Lung (tissue), 12 donors: ENCODE data around the gene CACNG1. TPM values are rescaled to one million over a fixed set of nuclear protein-coding genes. Genes with fewer than 3 reads are reported as not detected.
A peak's percentile ranks its signal among the peaks of the same experiment; 100 is the strongest.

Experiments used
- ATAC-seq: fragments of 200-7000 bp; cut with Tn5 transposase; one replicate; pipeline ENCODE4 v1.9.1; 2020; ENCODE audit warnings: moderate number of reproducible peaks; ENCODE audit not compliant: insufficient read depth, low FRiP score
- DNase-seq, 3 donors: peaks; one replicate each; pipeline ENCODE4 v3.0.0-alpha.2; 2013 to 2017
- H3K27ac ChIP-seq, 2 donors: one replicate each; pipeline ENCODE4 v1.5.1; 2013; ENCODE audit warnings: mild to moderate bottlenecking in 2 of 2, moderate library complexity in 2 of 2, control low read depth in 1 of 2, inconsistent platforms in 1 of 2, low read depth in 1 of 2, low read length in 1 of 2
- H3K27me3 ChIP-seq, 3 donors: one replicate each; pipeline ENCODE4 v1.5.1; 2013; ENCODE audit warnings: low read length in 2 of 3; ENCODE audit not compliant: control insufficient read depth in 3 of 3, insufficient read depth in 3 of 3
- H3K36me3 ChIP-seq, 4 donors: one replicate each; pipeline ENCODE4 v1.5.1; 2013; ENCODE audit warnings: low read length in 4 of 4, mild to moderate bottlenecking in 1 of 4, moderate library complexity in 1 of 4; ENCODE audit not compliant: control insufficient read depth in 4 of 4, insufficient read depth in 4 of 4
- H3K4me1 ChIP-seq, 5 donors: one replicate each; pipeline ENCODE4 v1.5.1; 2013; ENCODE audit warnings: low read length in 5 of 5, mild to moderate bottlenecking in 2 of 5, moderate library complexity in 1 of 5; ENCODE audit not compliant: control insufficient read depth in 5 of 5, insufficient read depth in 5 of 5
- H3K4me3 ChIP-seq: one replicate; pipeline ENCODE4 v1.5.1; 2013; ENCODE audit warnings: mild to moderate bottlenecking, control low read depth, moderate library complexity
- H3K9ac ChIP-seq, 2 donors: one replicate each; pipeline ENCODE4 v1.5.1; 2013; ENCODE audit warnings: low read length in 2 of 2, control low read depth in 1 of 2; ENCODE audit not compliant: insufficient read depth in 1 of 2
- H3K9me3 ChIP-seq, 4 donors: one replicate each; pipeline ENCODE4 v1.5.1; 2013; ENCODE audit warnings: low read length in 3 of 4, mild to moderate bottlenecking in 1 of 4, moderate library complexity in 1 of 4; ENCODE audit not compliant: control insufficient read depth in 4 of 4, insufficient read depth in 3 of 4
- CTCF ChIP-seq: IDR thresholded peaks from 2 replicates; pipeline ENCODE4 v1.5.1; 2012; ENCODE audit warnings: mild to moderate bottlenecking; ENCODE audit errors: control extremely low read depth, extremely low read depth
- WGBS, 2 donors: extraction: QIAGEN DNeasy Blood & Tissue Kit; methylation state at CpG; one replicate each; pipeline ENCODE4 v1.1.7; 2013; 5-methylcytosine and 5-hydroxymethylcytosine counted together
- polyA plus RNA-seq, 2 donors: library from polyadenylated mRNA; stranded (reverse); fragments of 200-250 nt; gene quantifications; one replicate each; pipeline ENCODE4 v1.2.1, GENCODE V29; 2013
- total RNA-seq, 2 donors: library from RNA; depleted of rRNA in 1 of 2; stranded (reverse); fragments of >200 nt in 1 of 2; gene quantifications; one replicate each; pipeline ENCODE4 v1.2.1, GENCODE V29; 2014 to 2021
- donor health status: control.
- donor health status: control.
- donor health status: Bipolar disorder and iron deficiency.
- donor health status: healthy.
- donor health status: DM: yes; HTN: yes; CAD: no.

CACNG1 gene
- total and polyA plus RNA-seq, 4 donors: 0.05 to 0.08 TPM; not detected in 2

DNA sequence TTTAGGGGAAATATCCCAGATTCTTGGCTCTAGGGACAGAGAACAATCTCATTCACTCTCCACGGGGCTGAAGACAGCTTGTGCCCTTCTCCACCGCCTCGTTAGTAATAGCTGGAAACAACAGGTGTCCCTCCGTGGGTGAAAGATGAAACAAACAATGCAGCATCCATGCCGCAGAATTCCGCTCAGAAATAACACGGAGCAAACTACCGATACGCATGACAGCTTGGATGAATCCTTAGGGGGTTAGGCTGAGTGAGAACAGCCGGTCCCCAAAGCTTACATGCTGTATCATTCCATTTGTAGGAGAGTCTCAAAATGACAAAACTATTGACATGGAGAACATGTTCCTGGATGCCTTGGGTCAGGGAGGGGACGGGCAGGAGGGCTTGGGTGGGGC is 29.4 kb upstream of the CACNG1 start:
- Histone ChIP-seq H3K27ac (no peak overlapping the region), H3K36me3 (no peaks in the 10 kb centered on the region), H3K4me1 (no peaks in the 10 kb centered on the region), H3K9me3 (no peaks in the 10 kb centered on the region), H3K4me3 (no peak overlapping the region), H3K9ac (no peak overlapping the region), H3K27me3 (peaks cover 0 to 2% (median 0%) of the 10 kb centered on the region in 3 donors)
- no peak for TF ChIP-seq CTCF
- ATAC-seq: no peak
- 77 to 84% methylated on average over 11 of the region's 11 CpGs for WGBS, 2 donors
- DNase-seq: peak in 1 of 3 donors; percentile 9

GRCh38 chr17:67016039-67016762 is 28.2 kb upstream of the CACNG1 start:
- Histone ChIP-seq H3K36me3 (no peaks in the 10 kb centered on the region), H3K27ac (no peak overlapping the region), H3K4me1 (no peaks in the 10 kb centered on the region), H3K27me3 (peaks cover 0 to 2% (median 0%) of the 10 kb centered on the region in 3 donors), H3K4me3 (no peak overlapping the region), H3K9me3 (no peaks in the 10 kb centered on the region), H3K9ac (no peak overlapping the region)
- WGBS, 2 donors: 76 to 77% methylated on average over 17 of the region's 17 CpGs
- ATAC-seq (no peak), DNase-seq (no peak)
- TF ChIP-seq CTCF: no peak

- Histone ChIP-seq H3K27ac (no peak overlapping the region), H3K4me1 (no peaks in the 10 kb centered on the region), H3K9me3 (no peaks in the 10 kb centered on the region), H3K27me3 (no peaks in the 10 kb centered on the region), H3K9ac (no peak overlapping the region), H3K36me3 (no peaks in the 10 kb centered on the region), H3K4me3 (no peak overlapping the region)
- DNase-seq (no peak), ATAC-seq (no peak)
- TF ChIP-seq CTCF: no peak
- WGBS, 2 donors: 86 to 87% methylated on average over 14 of the region's 14 CpGs
Observed at GRCh38 chr17:67017910-67018309, 26.4 kb upstream of the CACNG1 start.
